IMR-90 (cell line): ENCODE data around the gene SDK1. TPM values are rescaled to one million over a fixed set of nuclear protein-coding genes. Genes with fewer than 3 reads are reported as not detected.

Experiments used
- ATAC-seq: fragments of 200-7000 bp; cut with Tn5 transposase; 2 replicates; pipeline ENCODE4 v1.9.1; 2020; ENCODE audit warnings: low read depth, mild to moderate bottlenecking, moderate library complexity
- BruUV-seq: library from RNA; stranded (reverse); fragments of 400-500 nt; replicated peaks from 2 replicates; lab custom pipeline; 2021; lab: Mats Ljungman, UMichigan
- CTCF ChIA-PET: fragments of 300-600 bp; formaldehyde crosslinking; extraction: SDS; loops from one replicate; lab custom pipeline; 2021; ENCODE audit warnings: antibody characterized with exemption; lab: Yijun Ruan, JAX
- POLR2A ChIA-PET: fragments of 300-600 bp; sonication (Branson Sonifier 250); formaldehyde crosslinking; loops from one replicate; lab custom pipeline; 2022; ENCODE audit warnings: antibody characterized with exemption; ENCODE audit not compliant: unreplicated experiment; lab: Charles Lee
- DNase-seq: peaks from one replicate; pipeline ENCODE4 v3.0.0; 2013
- H2AFZ ChIP-seq: replicated peaks from 2 replicates; pipeline ENCODE3; 2013; ENCODE audit warnings: low read length, mild to moderate bottlenecking; ENCODE audit not compliant: poor library complexity
- H2AK5ac ChIP-seq: 2 replicates; pipeline ENCODE4 v1.6.1; 2013; ENCODE audit warnings: low read depth, low read length, inconsistent platforms
- H2AK9ac ChIP-seq: replicated peaks from 2 replicates; pipeline ENCODE3; 2013; ENCODE audit warnings: mild to moderate bottlenecking, low read depth, low read length, moderate library complexity; ENCODE audit not compliant: poor library complexity
- H2BK120ac ChIP-seq: 2 replicates; pipeline ENCODE4 v1.6.1; 2013; ENCODE audit warnings: low read depth, low read length, inconsistent platforms
- H2BK15ac ChIP-seq: 3 replicates; pipeline ENCODE4 v1.6.1; 2013; ENCODE audit warnings: low read depth, low read length, inconsistent platforms
- H2BK20ac ChIP-seq: 2 replicates; pipeline ENCODE4 v1.6.1; 2013; ENCODE audit warnings: low read depth, mild to moderate bottlenecking, inconsistent platforms, low read length, moderate library complexity
- H2BK5ac ChIP-seq: 2 replicates; pipeline ENCODE4 v1.6.1; 2013; ENCODE audit warnings: mild to moderate bottlenecking, low read depth, low read length, inconsistent platforms; ENCODE audit not compliant: poor library complexity, severe bottlenecking
- H3K14ac ChIP-seq: replicated peaks from 2 replicates; pipeline ENCODE4 v1.6.1; 2013; ENCODE audit warnings: low read depth, low read length, inconsistent platforms
- H3K18ac ChIP-seq: 2 replicates; pipeline ENCODE4 v1.6.1; 2013; ENCODE audit warnings: low read depth, low read length, control low read depth
- H3K23ac ChIP-seq: 2 replicates; pipeline ENCODE4 v1.6.1; 2013; ENCODE audit warnings: low read depth, low read length, inconsistent platforms
- H3K27ac ChIP-seq: 2 replicates; pipeline ENCODE4 v1.5.1; 2013; ENCODE audit warnings: mild to moderate bottlenecking, control low read depth, low read length; ENCODE audit not compliant: insufficient read depth
- H3K27me3 ChIP-seq: 2 replicates; pipeline ENCODE4 v1.6.1; 2013; ENCODE audit warnings: low read length; ENCODE audit not compliant: control insufficient read depth, insufficient read depth
- H3K36me3 ChIP-seq: 2 replicates; pipeline ENCODE4 v1.6.1; 2013; ENCODE audit warnings: low read length, mixed read lengths; ENCODE audit not compliant: control insufficient read depth, insufficient read depth
- H3K4ac ChIP-seq: 2 replicates; pipeline ENCODE4 v1.6.1; 2013; ENCODE audit warnings: low read depth, low read length, inconsistent platforms
- H3K4me1 ChIP-seq: 2 replicates; pipeline ENCODE4 v1.6.1; 2013; ENCODE audit warnings: low read length, mixed read lengths; ENCODE audit not compliant: control insufficient read depth, insufficient read depth
- H3K4me2 ChIP-seq: 2 replicates; pipeline ENCODE4 v1.6.1; 2013; ENCODE audit warnings: low read depth, mild to moderate bottlenecking, control low read depth, low read length, moderate library complexity
- H3K4me3 ChIP-seq: 2 replicates; pipeline ENCODE4 v1.5.1; 2013; ENCODE audit warnings: low read depth, mild to moderate bottlenecking, control low read depth, low read length, moderate library complexity; ENCODE audit not compliant: insufficient read depth
- H3K56ac ChIP-seq: 2 replicates; pipeline ENCODE4 v1.6.1; 2013; ENCODE audit warnings: low read length, inconsistent platforms; ENCODE audit not compliant: insufficient read depth; ENCODE audit errors: extremely low read depth
- H3K79me1 ChIP-seq, 2 experiments: 2 replicates each; pipeline ENCODE4 v1.6.1; 2013; ENCODE audit warnings: low read length in 2 of 2, inconsistent platforms in 1 of 2, low read depth in 1 of 2
- H3K9ac ChIP-seq: 2 replicates; pipeline ENCODE4 v1.6.1; 2013; ENCODE audit warnings: low read depth, low read length, control low read depth
- H3K9me1 ChIP-seq: 2 replicates; pipeline ENCODE4 v1.6.1; 2013; ENCODE audit warnings: low read length, inconsistent platforms; ENCODE audit not compliant: insufficient read depth
- H3K9me3 ChIP-seq: 2 replicates; pipeline ENCODE4 v1.6.1; 2013; ENCODE audit warnings: low read length; ENCODE audit not compliant: control insufficient read depth, insufficient read depth
- H4K20me1 ChIP-seq: 2 replicates; pipeline ENCODE4 v1.6.1; 2013; ENCODE audit warnings: low read length, inconsistent platforms; ENCODE audit not compliant: insufficient read depth
- H4K5ac ChIP-seq: 2 replicates; pipeline ENCODE4 v1.6.1; 2013; ENCODE audit warnings: mild to moderate bottlenecking, low read depth, low read length, control low read depth
- H4K8ac ChIP-seq, 2 experiments: 2 replicates each; pipeline ENCODE4 v1.6.1; 2013; ENCODE audit warnings: low read depth in 2 of 2, low read length in 2 of 2, control low read depth in 1 of 2, inconsistent platforms in 1 of 2
- H4K91ac ChIP-seq: 2 replicates; pipeline ENCODE4 v1.6.1; 2013; ENCODE audit warnings: low read depth, low read length, inconsistent platforms; ENCODE audit not compliant: insufficient read depth
- BHLHE40 ChIP-seq: fragments of 150-350 bp; IDR thresholded peaks from 2 replicates; pipeline ENCODE4 v1.6.1; 2016; ENCODE audit warnings: mild to moderate bottlenecking, low read depth, low read length
- CEBPB ChIP-seq: IDR thresholded peaks from 2 replicates; pipeline ENCODE4 v1.6.1; 2012; ENCODE audit warnings: low read depth, low read length, improper control_type of control experiment
- CHD1 ChIP-seq: IDR thresholded peaks from 2 replicates; pipeline ENCODE4 v1.6.1; 2012; ENCODE audit warnings: low read depth, low read length, improper control_type of control experiment
- CTCF ChIP-seq: conservative IDR thresholded peaks from 2 replicates; pipeline ENCODE4 v1.5.1; 2012; ENCODE audit warnings: mild to moderate bottlenecking, low read depth, low read length, improper control_type of control experiment
- ELK1 ChIP-seq: fragments of 150-350 bp; IDR thresholded peaks from 2 replicates; pipeline ENCODE4 v1.6.1; 2016; ENCODE audit warnings: low read depth, mild to moderate bottlenecking, low read length, moderate library complexity, borderline replicate concordance
- FOS ChIP-seq: fragments of 150-350 bp; IDR thresholded peaks from 2 replicates; pipeline ENCODE4 v1.6.1; 2016; ENCODE audit warnings: low read depth, low read length
- MAFK ChIP-seq: IDR thresholded peaks from 2 replicates; pipeline ENCODE4 v1.6.1; 2012; ENCODE audit warnings: low read depth, low read length, improper control_type of control experiment
- MAZ ChIP-seq: IDR thresholded peaks from 2 replicates; pipeline ENCODE4 v1.6.1; 2012; ENCODE audit warnings: low read depth, mild to moderate bottlenecking, low read length, improper control_type of control experiment, moderate library complexity, borderline replicate concordance
- MXI1 ChIP-seq: IDR thresholded peaks from 2 replicates; pipeline ENCODE4 v1.6.1; 2012; ENCODE audit warnings: low read depth, mild to moderate bottlenecking, low read length, moderate library complexity, borderline replicate concordance
- NFE2L2 ChIP-seq: fragments of 150-350 bp; IDR thresholded peaks from 2 replicates; pipeline ENCODE4 v1.6.1; 2016; ENCODE audit warnings: low read depth, mild to moderate bottlenecking, low read length
- POLR2A ChIP-seq: IDR thresholded peaks from 2 replicates; pipeline ENCODE4 v1.6.1; 2012; ENCODE audit warnings: mild to moderate bottlenecking, low read depth, low read length
- RAD21 ChIP-seq: IDR thresholded peaks from 2 replicates; pipeline ENCODE4 v1.6.1; 2012; ENCODE audit warnings: low read length, improper control_type of control experiment
- RCOR1 ChIP-seq: IDR thresholded peaks from 2 replicates; pipeline ENCODE4 v1.6.1; 2012; ENCODE audit warnings: mild to moderate bottlenecking, low read length, improper control_type of control experiment; ENCODE audit not compliant: insufficient replicate concordance
- RFX5 ChIP-seq: IDR thresholded peaks from 2 replicates; pipeline ENCODE4 v1.8.0; 2012; ENCODE audit warnings: low read depth, mild to moderate bottlenecking, low read length, moderate library complexity
- SMC3 ChIP-seq: fragments of 150-350 bp; IDR thresholded peaks from 2 replicates; pipeline ENCODE4 v1.6.1; 2016; ENCODE audit warnings: low read depth, mild to moderate bottlenecking, antibody characterized with exemption, low read length, moderate library complexity
- USF2 ChIP-seq: fragments of 150-350 bp; IDR thresholded peaks from 2 replicates; pipeline ENCODE4 v1.6.1; 2017; ENCODE audit warnings: mild to moderate bottlenecking, antibody characterized with exemption, low read length, low read depth
- WGBS, 2 experiments: methylation state at CpG; one replicate each; pipeline versions ENCODE4 v1.1.5 to v1.1.7; 2013; ENCODE audit warnings: missing lambda C conversion rate in 2 of 2; ENCODE audit not compliant: insufficient read length in 1 of 2; ENCODE audit errors: extremely low coverage in 2 of 2; 5-methylcytosine and 5-hydroxymethylcytosine counted together
- dilution Hi-C: fragments of 300-500 bp; cut with HindIII; formaldehyde crosslinking; loops from one replicate; pipeline ENCODE4 v1.14.3; 2018; ENCODE audit warnings: low sequenced_read_pairs; ENCODE audit not compliant: unreplicated experiment
- in situ Hi-C: fragments of 300-500 bp; cut with MboI; formaldehyde crosslinking; loops from 3 replicates; pipeline ENCODE4 v1.14.3; 2019; ENCODE audit warnings: low sequenced_read_pairs, inconsistent platforms, mixed read lengths
- intact Hi-C: fragments of 100-400 bp; cut with micrococcal nuclease; formaldehyde crosslinking; loops from 2 replicates; pipeline ENCODE4 v1.10.0; 2022
- polyA plus RNA-seq, 3 experiments: library from polyadenylated mRNA; depleted of rRNA; stranded (reverse); fragments of >200 nt; gene quantifications; 2 replicates each; pipeline ENCODE4 v1.2.3, GENCODE V29; 2012; ENCODE audit warnings: low replicate concordance in 1 of 3
- total RNA-seq: library from RNA; depleted of rRNA; stranded (reverse); fragments of >200 nt; gene quantifications from 2 replicates; pipeline ENCODE4 v1.2.3, GENCODE V29; 2012

SDK1 gene
- total and polyA plus RNA-seq, 2 of the 4 experiments (the other 2 are of a cell fraction) = 1.5 to 1.6 TPM

- Histone ChIP-seq H2AFZ (no peak overlapping the region), H4K91ac (no peak overlapping the region), H2AK5ac (no peak overlapping the region), H2AK9ac (no peak overlapping the region), H3K9me1 (no peaks in the 10 kb centered on the region), H3K4ac (no peak overlapping the region), H2BK20ac (no peak overlapping the region), H3K27me3 (no peaks in the 10 kb centered on the region), H3K4me2 (no peak overlapping the region), H4K5ac (no peak overlapping the region), H3K4me3 (no peak overlapping the region), H3K56ac (no peak overlapping the region), H3K4me1 (no peaks in the 10 kb centered on the region), H2BK5ac (no peak overlapping the region), H3K79me1 (no peaks in the 10 kb centered on the region), H3K9ac (no peak overlapping the region), H3K23ac (no peak overlapping the region), H4K20me1 (no peaks in the 10 kb centered on the region), H2BK15ac (no peak overlapping the region), H4K8ac (no peak overlapping the region), H3K14ac (no peak overlapping the region), H3K36me3 (no peaks in the 10 kb centered on the region), H2BK120ac (no peak overlapping the region), H3K18ac (no peak overlapping the region), H3K9me3 (peaks cover 14% of the 10 kb centered on the region), H3K27ac (no peak overlapping the region)
- in situ Hi-C loops = no loop called here
- 93% methylated on average over 3 of the region's 7 CpGs; no CpG with 5 or more reads in 1 of the 2 experiments for WGBS, 2 experiments
- intact Hi-C loops = no loop called here
- no peak for TF ChIP-seq FOS
- TF ChIP-seq ELK1 = no peak
- TF ChIP-seq MXI1 = no peak
- TF ChIP-seq CEBPB = no peak
- no peak for TF ChIP-seq RFX5
- no peak for TF ChIP-seq RCOR1
- no peak for TF ChIP-seq MAZ
- no peak for TF ChIP-seq CTCF
- no peak for TF ChIP-seq USF2
- no peak for TF ChIP-seq NFE2L2
- no peak for TF ChIP-seq POLR2A
- TF ChIP-seq SMC3 = no peak
- TF ChIP-seq RAD21 = no peak
- TF ChIP-seq CHD1 = no peak
- no peak for TF ChIP-seq MAFK
- TF ChIP-seq BHLHE40 = no peak
- POLR2A ChIA-PET = no interaction called here
- CTCF ChIA-PET = no interaction called here
- no peak for DNase-seq
- no peak for ATAC-seq
- BruUV-seq = no TSS peak
- dilution Hi-C loops = no loop called here
Observed at GRCh38 chr7:4218481-4218880, 917.4 kb downstream of the SDK1 start.
